ENCODE data around the gene TP53I13. TPM values are rescaled to one million over a fixed set of nuclear protein-coding genes. Genes with fewer than 3 reads are reported as not detected.
A peak's percentile ranks its signal among the peaks of the same experiment; 100 is the strongest.

TP53I13 gene
- total and polyA plus RNA-seq, 10 donors = 39.5 to 209 (median 72.0) TPM

DNA sequence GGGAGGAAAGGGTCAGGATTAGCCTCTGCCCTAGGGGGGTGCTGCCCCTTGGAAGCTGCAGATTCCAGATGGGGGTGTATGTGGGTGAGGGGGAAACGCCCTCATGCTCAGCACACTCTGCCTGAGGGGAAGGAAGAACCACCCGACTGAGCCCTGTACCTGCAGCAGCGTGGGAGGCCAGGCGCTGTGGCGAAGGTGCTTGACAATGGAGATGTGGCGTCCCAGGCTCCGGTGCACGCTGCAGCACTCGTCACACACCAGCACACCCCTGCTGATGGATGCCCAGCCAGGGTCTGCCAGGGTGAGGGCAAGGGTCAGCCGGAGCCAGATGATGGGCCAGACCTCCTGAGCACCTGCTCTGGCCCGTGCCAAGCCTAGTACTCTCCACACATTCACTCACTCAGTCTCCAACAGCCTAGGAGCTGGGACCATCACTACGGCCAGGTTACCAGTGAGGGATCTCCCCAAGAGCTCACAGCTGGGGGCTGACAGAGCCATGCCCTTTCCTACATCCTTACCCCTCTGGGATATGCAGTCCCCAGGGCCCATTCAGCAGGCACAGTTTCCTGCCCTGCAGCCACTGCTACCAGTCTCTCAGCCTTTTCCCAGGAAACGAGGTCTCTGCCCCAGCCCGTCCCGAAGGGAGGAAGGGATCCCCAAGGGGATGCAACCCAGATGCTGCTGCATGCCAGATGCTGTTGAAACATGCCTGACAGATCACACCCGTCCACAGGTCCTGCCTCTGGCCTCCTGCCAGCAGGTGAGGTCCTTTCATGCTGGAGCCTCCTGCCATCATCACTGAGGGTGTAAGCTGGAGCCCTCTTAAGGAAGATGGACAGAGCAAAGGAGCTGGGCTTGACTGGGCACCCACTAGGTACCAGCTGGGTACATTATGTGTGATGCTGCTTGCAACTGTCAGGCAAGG is 15.1 kb downstream of the TP53I13 start:
- Histone ChIP-seq H3K4me1 (peaks cover 43 to 72% (median 57%) of the 10 kb centered on the region in 6 donors), H3K4me3 (no peak overlapping the region), H3K27me3 (replicated peaks in 1 of 7) (no peaks in the 10 kb centered on the region), H3K36me3 (peaks cover 0 to 49% (median 29%) of the 10 kb centered on the region in 6 donors), H3K27ac (peak overlapping the region in 6 of 8 donors; percentile 27 to 88 (median 76)), H3K9me3 (no peaks in the 10 kb centered on the region)
- TF ChIP-seq POLR2A (IDR thresholded peaks at IDR 0.05) = no peak
- TF ChIP-seq POLR2AphosphoS5 (IDR thresholded peaks at IDR 0.05) = no peak
- TF ChIP-seq, protein P1, sequence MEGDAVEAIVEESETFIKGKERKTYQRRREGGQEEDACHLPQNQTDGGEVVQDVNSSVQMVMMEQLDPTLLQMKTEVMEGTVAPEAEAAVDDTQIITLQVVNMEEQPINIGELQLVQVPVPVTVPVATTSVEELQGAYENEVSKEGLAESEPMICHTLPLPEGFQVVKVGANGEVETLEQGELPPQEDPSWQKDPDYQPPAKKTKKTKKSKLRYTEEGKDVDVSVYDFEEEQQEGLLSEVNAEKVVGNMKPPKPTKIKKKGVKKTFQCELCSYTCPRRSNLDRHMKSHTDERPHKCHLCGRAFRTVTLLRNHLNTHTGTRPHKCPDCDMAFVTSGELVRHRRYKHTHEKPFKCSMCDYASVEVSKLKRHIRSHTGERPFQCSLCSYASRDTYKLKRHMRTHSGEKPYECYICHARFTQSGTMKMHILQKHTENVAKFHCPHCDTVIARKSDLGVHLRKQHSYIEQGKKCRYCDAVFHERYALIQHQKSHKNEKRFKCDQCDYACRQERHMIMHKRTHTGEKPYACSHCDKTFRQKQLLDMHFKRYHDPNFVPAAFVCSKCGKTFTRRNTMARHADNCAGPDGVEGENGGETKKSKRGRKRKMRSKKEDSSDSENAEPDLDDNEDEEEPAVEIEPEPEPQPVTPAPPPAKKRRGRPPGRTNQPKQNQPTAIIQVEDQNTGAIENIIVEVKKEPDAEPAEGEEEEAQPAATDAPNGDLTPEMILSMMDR (IDR thresholded peaks at IDR 0.05 in 8 of 11, conservative IDR thresholded peaks at IDR 0.05 in 3 of 11) = no peak
- WGBS, 5 donors = 80 to 90% (median 88%) methylated on average over 11 to 16 of the region's 16 CpGs
- intact Hi-C loops (cut with DNase I; ENCODE audit: low total_unique reads) = no loop called here
- DNase-seq = no peak

DNA sequence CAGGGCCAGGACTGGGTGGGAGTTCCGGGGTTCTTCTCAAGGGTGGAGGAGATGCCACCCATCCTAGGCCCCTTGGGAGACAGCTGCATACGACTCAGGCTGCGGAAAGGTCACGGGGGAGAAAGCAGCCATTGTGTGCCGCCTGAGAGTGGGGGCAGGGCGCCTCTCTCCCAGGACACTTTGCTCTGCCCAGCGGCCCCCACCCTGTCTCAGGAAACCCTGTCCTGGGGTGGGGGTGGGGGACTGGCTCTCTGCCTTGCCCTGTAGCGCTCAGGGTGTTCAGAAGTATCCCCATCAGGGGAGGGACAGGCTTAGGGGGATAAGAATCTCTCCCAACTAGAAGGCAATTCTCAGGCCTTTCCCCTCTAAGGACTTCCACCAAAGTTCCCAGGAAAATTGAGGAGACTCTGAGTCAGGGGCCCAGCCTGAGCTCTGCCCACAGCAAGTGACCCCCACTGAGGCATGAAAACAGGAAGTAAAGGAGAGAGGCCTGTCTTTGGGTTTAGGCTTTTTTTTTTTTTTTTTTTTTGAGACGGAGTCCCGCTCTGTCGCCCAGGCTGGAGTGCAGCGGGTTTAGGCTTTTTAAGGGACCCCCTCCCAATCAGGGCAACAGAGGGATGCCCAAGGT is 16.1 kb downstream of the TP53I13 start:
- intact Hi-C loops (cut with DNase I; ENCODE audit: low total_unique reads) = no loop called here
- no peaks in the 10 kb centered on the region for H3K9me3 ChIP-seq
- no peaks in the 10 kb centered on the region for H3K27me3 ChIP-seq (replicated peaks in 1 of 7)
- TF ChIP-seq POLR2A (IDR thresholded peaks at IDR 0.05) = no peak
- H3K4me3 ChIP-seq = peak overlapping the region in 2 of 8 donors; percentile 25 to 55
- peaks cover 0 to 39% (median 25%) of the 10 kb centered on the region in 6 donors for H3K36me3 ChIP-seq
- 51 to 69% (median 57%) methylated on average over 8 to 12 of the region's 12 CpGs for WGBS, 5 donors
- peak overlapping the region; percentile 27 to 88 (median 75) for H3K27ac ChIP-seq
- peaks cover 43 to 76% (median 59%) of the 10 kb centered on the region in 6 donors for H3K4me1 ChIP-seq
- no peak for DNase-seq

DNA sequence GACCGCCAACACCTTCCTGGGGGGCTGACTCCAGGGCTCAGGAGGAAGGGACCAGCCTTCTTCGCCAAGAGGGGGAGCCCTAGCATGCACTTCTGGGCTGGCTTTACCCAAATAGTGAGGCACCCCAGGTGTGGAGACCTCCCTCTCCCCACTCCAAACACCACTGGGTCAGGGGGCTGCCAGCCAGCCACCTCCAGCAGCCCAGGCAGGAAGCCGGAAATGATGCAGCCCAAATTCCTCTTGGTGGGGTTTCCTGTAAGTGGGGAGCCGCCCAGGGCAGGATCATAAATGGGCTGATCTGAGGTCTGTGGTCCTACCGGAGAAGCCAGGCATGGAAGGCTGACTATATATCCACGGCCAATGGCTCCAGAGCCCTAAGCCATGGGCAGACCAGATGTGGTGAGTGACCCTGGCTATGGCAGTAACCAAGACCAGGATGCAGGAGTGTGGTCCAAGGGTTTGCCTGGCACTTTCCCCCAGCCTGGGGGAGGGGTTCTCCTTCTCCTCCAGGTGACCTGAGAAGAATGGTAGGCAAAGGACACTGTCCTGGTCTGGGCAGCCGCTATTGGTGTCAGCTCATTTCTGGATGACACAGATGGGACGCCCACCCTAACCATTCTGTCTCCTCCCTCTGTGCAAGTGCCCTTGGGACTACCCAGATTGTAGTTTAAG is 16.7 kb downstream of the TP53I13 start:
- WGBS, 5 donors = 40 to 48% (median 45%) methylated on average over 6 to 8 of the region's 8 CpGs
- DNase-seq = peak; percentile 76
- Histone ChIP-seq H3K4me1 (peaks cover 48 to 78% (median 65%) of the 10 kb centered on the region in 6 donors), H3K9me3 (no peaks in the 10 kb centered on the region), H3K36me3 (peaks cover 0 to 33% (median 25%) of the 10 kb centered on the region in 6 donors), H3K4me3 (peak overlapping the region in 6 of 8 donors; percentile 4 to 55 (median 20)), H3K27ac (peak overlapping the region; percentile 27 to 88 (median 75)), H3K27me3 (replicated peaks in 1 of 7) (no peaks in the 10 kb centered on the region)
- TF ChIP-seq POLR2A (IDR thresholded peaks at IDR 0.05) (no peak), POLR2AphosphoS5 (IDR thresholded peaks at IDR 0.05) (peak; percentile 51 to 67 (median 63))
- TF ChIP-seq, protein P1 (IDR thresholded peaks at IDR 0.05 in 8 of 11, conservative IDR thresholded peaks at IDR 0.05 in 3 of 11) = peak in 5 of 11 experiments; percentile 14 to 44 (median 27)
- intact Hi-C loops (cut with DNase I; ENCODE audit: low total_unique reads) = no loop called here

DNA sequence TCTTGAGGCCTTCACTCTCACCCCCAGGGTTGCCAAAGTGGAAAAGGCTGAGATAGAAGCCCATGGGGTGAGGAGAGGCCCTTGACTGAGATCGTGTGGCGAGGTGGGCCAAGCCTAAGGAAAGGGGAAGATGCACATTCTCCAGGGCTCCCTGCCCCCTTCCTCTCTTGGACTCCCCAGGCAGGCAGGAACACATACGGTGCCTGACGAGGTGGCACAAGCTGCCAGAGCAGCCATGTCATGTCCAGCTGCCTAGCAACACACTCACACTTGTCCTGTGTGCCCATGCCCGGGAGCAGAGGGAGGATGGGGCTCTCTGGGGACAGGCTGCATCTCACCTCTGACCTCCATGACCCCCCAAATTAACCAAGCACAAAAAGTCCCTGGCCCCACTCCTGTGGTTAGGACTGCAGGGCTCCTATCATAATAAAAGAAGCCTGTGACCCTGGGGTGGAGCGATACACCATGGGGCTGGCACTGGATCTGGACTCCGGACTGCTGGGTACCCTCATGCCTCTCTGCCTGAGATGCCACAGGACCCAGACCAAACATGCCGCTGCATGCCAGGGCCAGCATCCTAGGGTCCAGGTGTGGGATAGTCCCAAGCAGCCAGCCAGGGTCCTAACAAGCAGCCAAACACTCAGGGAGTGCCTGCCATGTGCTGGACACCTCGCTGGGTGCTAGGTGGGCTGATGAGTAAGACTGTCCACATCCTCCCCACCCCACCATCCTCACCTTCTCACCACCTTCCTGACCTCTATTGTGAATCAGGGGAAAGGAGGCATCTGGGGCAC is 18.4 kb downstream of the TP53I13 start:
- WGBS, 5 donors = 50 to 76% (median 61%) methylated on average over 5 to 9 of the region's 9 CpGs
- Histone ChIP-seq H3K4me1 (peaks cover 59 to 83% (median 74%) of the 10 kb centered on the region in 6 donors), H3K27me3 (replicated peaks in 1 of 7) (peaks cover 0 to 12% (median 0%) of the 10 kb centered on the region in 7 donors), H3K36me3 (peaks cover 0 to 17% (median 13%) of the 10 kb centered on the region in 6 donors), H3K4me3 (peak overlapping the region in 1 of 8 donors; percentile 95), H3K27ac (peak overlapping the region in 4 of 8 donors; percentile 4 to 88 (median 80)), H3K9me3 (no peaks in the 10 kb centered on the region)
- TF ChIP-seq POLR2AphosphoS5 (IDR thresholded peaks at IDR 0.05) = no peak
- TF ChIP-seq, protein P1 (IDR thresholded peaks at IDR 0.05 in 8 of 11, conservative IDR thresholded peaks at IDR 0.05 in 3 of 11) = no peak
- no peak for TF ChIP-seq POLR2A (IDR thresholded peaks at IDR 0.05)
- no peak for DNase-seq
- intact Hi-C loops (cut with DNase I; ENCODE audit: low total_unique reads) = no loop called here

Data from spleen (tissue), 11 donors.